Endothelial cell of umbilical vein (primary cell): ENCODE results near the gene PRB3.
A peak's percentile ranks its signal among the peaks of the same experiment; 100 is the strongest.

ENCODE experiments used
- EZH2 ChIP-seq: IDR thresholded peaks from 2 replicates; pipeline ENCODE4 v1.6.1; 2012; ENCODE audit warnings: borderline replicate concordance, low read depth, mild to moderate bottlenecking, moderate library complexity, low read length, inconsistent platforms; ENCODE audit not compliant: severe bottlenecking
- GATA2 ChIP-seq: IDR thresholded peaks from 2 replicates; pipeline ENCODE4 v1.7.0; 2011; ENCODE audit warnings: low read depth, mild to moderate bottlenecking, moderate library complexity, mixed read lengths, low read length; ENCODE audit not compliant: insufficient read length, insufficient read depth
- JUN ChIP-seq: IDR thresholded peaks from 2 replicates; pipeline ENCODE4 v1.6.1; 2011; ENCODE audit warnings: borderline replicate concordance, low read depth; ENCODE audit not compliant: insufficient read length, insufficient read depth
- POLR2A ChIP-seq: IDR thresholded peaks from 2 replicates; pipeline ENCODE4 v1.6.1; 2012; ENCODE audit warnings: low read depth, mild to moderate bottlenecking, control low read depth, low read length
- POLR2AphosphoS5 ChIP-seq: IDR thresholded peaks from 2 replicates; pipeline ENCODE4 v1.6.1; 2012; ENCODE audit warnings: low read depth, mild to moderate bottlenecking, control low read depth, low read length, moderate library complexity; ENCODE audit not compliant: insufficient read depth
- TF ChIP-seq, protein P1 (sequence below), 2 donors: IDR thresholded peaks; 1 replicate in 1 of 2; 2 replicates in 1 of 2; pipeline ENCODE4 v1.5.1; 2011; ENCODE audit warnings: low read length in 2 of 2, mild to moderate bottlenecking in 2 of 2, moderate library complexity in 2 of 2, control low read depth in 1 of 2, inconsistent platforms in 1 of 2, low read depth in 1 of 2; ENCODE audit not compliant: insufficient read depth in 1 of 2; ENCODE audit errors: extremely low read depth in 1 of 2

DNA sequence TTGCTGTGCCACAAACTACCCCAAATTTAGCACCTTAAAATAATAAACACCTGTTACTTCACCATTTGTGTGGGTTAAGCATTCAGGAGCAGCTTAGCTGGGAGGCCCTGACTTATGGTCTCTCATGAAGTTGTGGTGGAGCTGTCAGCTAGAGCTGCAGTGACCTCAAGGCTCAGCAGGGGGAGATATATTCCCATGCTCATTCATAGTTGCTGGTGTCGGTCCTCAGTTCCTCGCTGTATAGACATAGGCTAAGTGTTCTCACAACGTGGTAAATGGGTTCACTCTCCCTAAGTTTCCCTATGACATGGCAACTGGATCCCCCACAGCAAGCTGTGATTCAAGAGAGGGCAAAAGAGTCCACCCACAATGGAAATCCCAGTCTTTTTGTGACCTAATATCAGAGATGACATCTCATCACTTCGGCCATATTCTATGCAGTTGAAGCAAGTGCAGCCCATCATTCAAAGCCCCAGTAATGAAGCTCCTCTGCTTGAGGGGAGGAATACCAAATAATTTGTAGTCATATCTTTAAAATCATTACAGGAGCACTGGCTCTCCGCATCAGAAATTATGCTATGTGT is 41.1 kb downstream of the PRB3 start:
- TF ChIP-seq, protein P1, sequence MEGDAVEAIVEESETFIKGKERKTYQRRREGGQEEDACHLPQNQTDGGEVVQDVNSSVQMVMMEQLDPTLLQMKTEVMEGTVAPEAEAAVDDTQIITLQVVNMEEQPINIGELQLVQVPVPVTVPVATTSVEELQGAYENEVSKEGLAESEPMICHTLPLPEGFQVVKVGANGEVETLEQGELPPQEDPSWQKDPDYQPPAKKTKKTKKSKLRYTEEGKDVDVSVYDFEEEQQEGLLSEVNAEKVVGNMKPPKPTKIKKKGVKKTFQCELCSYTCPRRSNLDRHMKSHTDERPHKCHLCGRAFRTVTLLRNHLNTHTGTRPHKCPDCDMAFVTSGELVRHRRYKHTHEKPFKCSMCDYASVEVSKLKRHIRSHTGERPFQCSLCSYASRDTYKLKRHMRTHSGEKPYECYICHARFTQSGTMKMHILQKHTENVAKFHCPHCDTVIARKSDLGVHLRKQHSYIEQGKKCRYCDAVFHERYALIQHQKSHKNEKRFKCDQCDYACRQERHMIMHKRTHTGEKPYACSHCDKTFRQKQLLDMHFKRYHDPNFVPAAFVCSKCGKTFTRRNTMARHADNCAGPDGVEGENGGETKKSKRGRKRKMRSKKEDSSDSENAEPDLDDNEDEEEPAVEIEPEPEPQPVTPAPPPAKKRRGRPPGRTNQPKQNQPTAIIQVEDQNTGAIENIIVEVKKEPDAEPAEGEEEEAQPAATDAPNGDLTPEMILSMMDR (IDR thresholded peaks at IDR 0.05; ENCODE audit: extremely low read depth in 1 of 2, insufficient read depth in 1 of 2, low read depth in 1 of 2, low read length in 2 of 2) = peak; percentile 80 to 84
- TF ChIP-seq POLR2AphosphoS5 (no peak), JUN (no peak), EZH2 (no peak), POLR2A (no peak), GATA2 (no peak)
